GM10248 (cell line): ENCODE data around the gene LHX4.
"Not testable (repeated sequence)": the region's sequence is repeated elsewhere in the genome, so short reads cannot be mapped to it uniquely, and the experiment has no call there.

ENCODE experiments used
- CTCF ChIA-PET: fragments of 300-600 bp; sonication (Branson Sonifier 250); formaldehyde crosslinking; extraction: SDS; loops from one replicate; lab custom pipeline; 2021; ENCODE audit warnings: antibody characterized with exemption; lab: Yijun Ruan, JAX
- POLR2A ChIA-PET: fragments of 350-650 bp; sonication (Branson Sonifier 250); formaldehyde crosslinking; extraction: SDS; loops from one replicate; lab custom pipeline; 2020; ENCODE audit warnings: antibody characterized with exemption; lab: Yijun Ruan, JAX
- DNase-seq: peaks from one replicate; pipeline ENCODE4 v3.0.0; 2012; ENCODE audit errors: extremely low spot score
- CTCF ChIP-seq: IDR thresholded peaks from 2 replicates; pipeline ENCODE4 v1.5.1; 2012; ENCODE audit warnings: mild to moderate bottlenecking, low read depth; ENCODE audit errors: extremely low read depth, missing control alignments, control extremely low read depth

LHX4 gene

GRCh38 chr1:180201451-180202200, 28.4 kb upstream of the LHX4 start:
- ChIA-PET CTCF (interaction anchor here (0.6 to 2.3 kb wide), 6 partner anchors 13 to 51 kb away, joined by 3 to 7 read pairs (median 3); no protein-coding TSS in a partner anchor), POLR2A (no interaction called here)
- TF ChIP-seq CTCF, result no peak
- no peak for DNase-seq

GRCh38 chr1:180202588-180202987, 27.5 kb upstream of the LHX4 start:
- CTCF ChIA-PET, result interaction anchor here (0.6 to 2.4 kb wide), 4 partner anchors 14 to 34 kb away, joined by 3 to 5 read pairs (median 4); no protein-coding TSS in a partner anchor
- DNase-seq, POLR2A ChIA-PET: not testable (repeated sequence)

- ChIA-PET CTCF (interaction anchor here (2.4 kb wide), 1 partner anchor 25 kb away, joined by 5 read pairs; no protein-coding TSS in a partner anchor), POLR2A (no interaction called here)
- TF ChIP-seq CTCF, result no peak
- DNase-seq, result no peak
Observed at GRCh38 chr1:180204231-180204630, 25.8 kb upstream of the LHX4 start.

- POLR2A ChIA-PET, result no interaction called here
- TF ChIP-seq CTCF, result no peak
- DNase-seq, result no peak
- CTCF ChIA-PET, result interaction anchor here (1.0 to 2.6 kb wide), 3 partner anchors 11 to 271 kb away, joined by 3 to 7 read pairs (median 3); no protein-coding TSS in a partner anchor
Observed at GRCh38 chr1:180206581-180206980, 23.5 kb upstream of the LHX4 start.

GRCh38 chr1:180208264-180208663, 21.8 kb upstream of the LHX4 start:
- DNase-seq, result no peak
- CTCF ChIA-PET, result interaction anchor here (1.5 to 2.6 kb wide), 2 partner anchors 9 to 29 kb away, joined by 5 to 7 read pairs; no protein-coding TSS in a partner anchor
- no peak for TF ChIP-seq CTCF
- POLR2A ChIA-PET, result no interaction called here

GRCh38 chr1:180210008-180210620, 19.9 kb upstream of the LHX4 start:
- CTCF ChIA-PET, result interaction anchor here (1.0 to 1.5 kb wide), 3 partner anchors 13 to 305 kb away, joined by 3 to 4 read pairs (median 3); no protein-coding TSS in a partner anchor
- no peak for DNase-seq
- TF ChIP-seq CTCF, result no peak
- POLR2A ChIA-PET, result no interaction called here
